Keratinocyte (primary cell): ENCODE measurements around the gene THUMPD3. TPM values are rescaled to one million over a fixed set of nuclear protein-coding genes. Genes with fewer than 3 reads are reported as not detected.
A peak's percentile ranks its signal among the peaks of the same experiment; 100 is the strongest.

Experiments used
- DNase-seq: peaks from one replicate; pipeline ENCODE4 v3.0.0-alpha.2; 2011; ENCODE audit warnings: low read depth, missing footprints, low spot score
- FAIRE-seq: peaks from 2 replicates; lab custom pipeline; 2011; peaks lifted over from hg19 to GRCh38; lab: Jason Lieb, UNC
- H2AFZ ChIP-seq: 2 replicates; pipeline ENCODE4 v1.6.0; 2012; ENCODE audit warnings: low read length, control low read depth, inconsistent platforms; ENCODE audit not compliant: control insufficient read depth
- H3K27ac ChIP-seq: 2 replicates; pipeline ENCODE4 v1.5.1; 2011; ENCODE audit warnings: low read length; ENCODE audit not compliant: control insufficient read depth, insufficient read depth
- H3K27me3 ChIP-seq: 3 replicates; pipeline ENCODE4 v1.6.0; 2011; ENCODE audit warnings: low read length; ENCODE audit not compliant: control insufficient read depth, insufficient read depth; ENCODE audit errors: extremely low read depth
- H3K36me3 ChIP-seq, 2 experiments: 2 replicates in 1 of 2; 3 replicates in 1 of 2; pipeline ENCODE4 v1.5.1; 2011; ENCODE audit warnings: low read length in 2 of 2, mild to moderate bottlenecking in 1 of 2; ENCODE audit not compliant: control insufficient read depth in 2 of 2, insufficient read depth in 2 of 2; ENCODE audit errors: extremely low read depth in 1 of 2
- H3K4me1 ChIP-seq: 3 replicates; pipeline ENCODE4 v1.5.1; 2011; ENCODE audit warnings: low read length; ENCODE audit not compliant: control insufficient read depth, insufficient read depth; ENCODE audit errors: extremely low read depth
- H3K4me2 ChIP-seq: 3 replicates; pipeline ENCODE4 v1.6.0; 2011; ENCODE audit warnings: low read depth, low read length; ENCODE audit not compliant: control insufficient read depth, insufficient read depth; ENCODE audit errors: extremely low read depth
- H3K4me3 ChIP-seq, 3 experiments: fragments of 200-600 bp in 1 of 3; sonication (generic) in 1 of 3; 2 replicates in 2 of 3; 3 replicates in 1 of 3; pipeline ENCODE4 v1.5.1; 2011 to 2016; ENCODE audit warnings: low read length in 3 of 3, mild to moderate bottlenecking in 3 of 3, control low read depth in 2 of 3, inconsistent platforms in 1 of 3, low read depth in 1 of 3, mixed read lengths in 1 of 3, mixed run types in 1 of 3, moderate library complexity in 1 of 3; ENCODE audit not compliant: control insufficient read depth in 2 of 3, insufficient read depth in 2 of 3; ENCODE audit errors: extremely low read depth in 1 of 3
- H3K79me2 ChIP-seq: 2 replicates; pipeline ENCODE4 v1.6.0; 2012; ENCODE audit warnings: low read length; ENCODE audit not compliant: control insufficient read depth, insufficient read depth
- H3K9ac ChIP-seq: 3 replicates; pipeline ENCODE4 v1.6.0; 2011; ENCODE audit warnings: low read length; ENCODE audit not compliant: control insufficient read depth, insufficient read depth; ENCODE audit errors: extremely low read depth
- H3K9me1 ChIP-seq: 3 replicates; pipeline ENCODE4 v1.6.0; 2011; ENCODE audit warnings: low read length; ENCODE audit not compliant: control insufficient read depth, insufficient read depth; ENCODE audit errors: extremely low read depth
- H3K9me3 ChIP-seq: 2 replicates; pipeline ENCODE4 v1.5.1; 2012; ENCODE audit warnings: low read depth, low read length; ENCODE audit not compliant: control insufficient read depth
- H4K20me1 ChIP-seq: 3 replicates; pipeline ENCODE4 v1.6.0; 2011; ENCODE audit warnings: low read length; ENCODE audit not compliant: control insufficient read depth, insufficient read depth; ENCODE audit errors: extremely low read depth
- CTCF ChIP-seq, 3 experiments: IDR thresholded peaks in 1 of 3; conservative IDR thresholded peaks in 1 of 3; optimal IDR thresholded peaks in 1 of 3; 2 replicates in 2 of 3; 3 replicates in 1 of 3; pipeline versions ENCODE3 to v1.5.1; 2011; ENCODE audit warnings: low read length in 3 of 3, mild to moderate bottlenecking in 3 of 3, moderate library complexity in 2 of 3, control low read depth in 1 of 3, inconsistent platforms in 1 of 3; ENCODE audit not compliant: insufficient read depth in 2 of 3; ENCODE audit errors: extremely low read depth in 1 of 3
- EZH2 ChIP-seq: IDR thresholded peaks from one replicate; pipeline ENCODE4 v1.6.1; 2012; ENCODE audit warnings: inconsistent platforms, mild to moderate bottlenecking, low read length, moderate library complexity
- dilution Hi-C: fragments of 300-500 bp; cut with MboI; formaldehyde crosslinking; loops from one replicate; pipeline ENCODE4 v1.7.0; 2020; ENCODE audit warnings: low sequenced_read_pairs; ENCODE audit not compliant: extremely low pct_ligation_motif_present
- polyA plus RNA-seq, 5 experiments: library from polyadenylated mRNA; depleted of rRNA in 3 of 5; stranded (reverse) in 3 of 5; stranded (forward) in 1 of 5; unstranded in 1 of 5; fragments of >200 nt; gene quantifications; 1 replicate in 1 of 5; 2 replicates in 3 of 5; 3 replicates in 1 of 5; pipeline versions ENCODE4 v1.2.1 to v1.2.3, GENCODE V29; 2011 to 2012; ENCODE audit warnings: missing spikeins in 2 of 5, low read depth in 1 of 5, low replicate concordance in 1 of 5

THUMPD3 gene
- polyA plus RNA-seq, 1 donor (not counting 4 experiments of a cell fraction or from before 2014, with no cell fraction given): 59.8 TPM

- peaks cover 86% of the 10 kb centered on the region for H3K79me2 ChIP-seq
- no peaks in the 10 kb centered on the region for H3K27me3 ChIP-seq
- dilution Hi-C loops: no loop called here
- peak overlapping the region; percentile 67 for H3K9ac ChIP-seq
- H3K9me1 ChIP-seq: no peaks in the 10 kb centered on the region
- H2AFZ ChIP-seq: peak overlapping the region; percentile 20
- peak overlapping the region; percentile 82 for H3K4me2 ChIP-seq
- H3K4me3 ChIP-seq: peak overlapping the region in 2 of 3 experiments; percentile 43 to 54
- H3K36me3 ChIP-seq: peaks cover 4 to 10% of the 10 kb centered on the region in 2 experiments
- TF ChIP-seq EZH2 (no peak), CTCF (optimal IDR thresholded peaks at IDR 0.05 in 1 of 3, IDR thresholded peaks at IDR 0.05 in 1 of 3, conservative IDR thresholded peaks at IDR 0.05 in 1 of 3; ENCODE audit: extremely low read depth in 1 of 3, insufficient read depth in 2 of 3, low read length in 3 of 3) (peak in 2 of 3 experiments; percentile 49 to 71)
- peaks cover 2% of the 10 kb centered on the region for H4K20me1 ChIP-seq
- peaks cover 45% of the 10 kb centered on the region for H3K4me1 ChIP-seq
- H3K9me3 ChIP-seq: no peaks in the 10 kb centered on the region
- peak overlapping the region; percentile 89 for H3K27ac ChIP-seq
- DNase-seq: peak; percentile 83
- peak; percentile 95 for FAIRE-seq
Observed at GRCh38 chr3:9422712-9423424, 60.0 kb downstream of the THUMPD3 start.

- FAIRE-seq (no peak), DNase-seq (no peak)
- Histone ChIP-seq H3K27me3 (no peaks in the 10 kb centered on the region), H3K27ac (no peak overlapping the region), H3K9me1 (no peaks in the 10 kb centered on the region), H3K9me3 (no peaks in the 10 kb centered on the region), H3K4me2 (no peak overlapping the region), H3K36me3 (peaks cover 16 to 25% of the 10 kb centered on the region in 2 experiments), H3K4me1 (peaks cover 8% of the 10 kb centered on the region), H4K20me1 (no peaks in the 10 kb centered on the region), H2AFZ (no peak overlapping the region), H3K4me3 (no peak overlapping the region), H3K79me2 (peaks cover 79% of the 10 kb centered on the region), H3K9ac (no peak overlapping the region)
- TF ChIP-seq EZH2: no peak
- no peak for TF ChIP-seq CTCF (optimal IDR thresholded peaks at IDR 0.05 in 1 of 3, IDR thresholded peaks at IDR 0.05 in 1 of 3, conservative IDR thresholded peaks at IDR 0.05 in 1 of 3; ENCODE audit: extremely low read depth in 1 of 3, insufficient read depth in 2 of 3, low read length in 3 of 3)
- dilution Hi-C loops: no loop called here
Observed at GRCh38 chr3:9428411-9428810, 65.6 kb downstream of the THUMPD3 start.
